ENCODE results near the gene AIFM2.
"Not testable (repeated sequence)": the region's sequence is repeated elsewhere in the genome, so short reads cannot be mapped to it uniquely, and the experiment has no call there.

The AIFM2 gene

GRCh38 chr10:70132098-70133029 lies at the start of gene AIFM2:
Gene AIFM2 (minus strand): TSS chr10:70132825. CDS start chr10:70124084, 8,741 bp downstream.
- DNase-seq (ENCODE audit: low read depth): peak; percentile 21

- not testable (repeated sequence) for DNase-seq (ENCODE audit: low read depth)
These were observed 46.6 kb upstream of the AIFM2 start for GRCh38 chr10:70179209-70179608.

- DNase-seq (ENCODE audit: low read depth): no peak
These were observed 45.6 kb upstream of the AIFM2 start for GRCh38 chr10:70178139-70178725.

- DNase-seq (ENCODE audit: low read depth): no peak
These were observed 43.8 kb upstream of the AIFM2 start for GRCh38 chr10:70176441-70176840.

GRCh38 chr10:70175516-70175915 lies 42.9 kb upstream of the AIFM2 start:
- DNase-seq (ENCODE audit: low read depth): no peak

GRCh38 chr10:70174058-70174741 lies 41.6 kb upstream of the AIFM2 start:
- DNase-seq (ENCODE audit: low read depth): no peak

GRCh38 chr10:70169649-70170364 lies 37.2 kb upstream of the AIFM2 start:
- DNase-seq (ENCODE audit: low read depth): no peak

- no peak for DNase-seq (ENCODE audit: low read depth)
These were observed 36.4 kb upstream of the AIFM2 start for GRCh38 chr10:70169011-70169410.

GRCh38 chr10:70167246-70167645 lies 34.6 kb upstream of the AIFM2 start:
- DNase-seq (ENCODE audit: low read depth): no peak

- no peak for DNase-seq (ENCODE audit: low read depth)
These were observed 33.8 kb upstream of the AIFM2 start for GRCh38 chr10:70166394-70166793.

GRCh38 chr10:70164163-70164562 lies 31.5 kb upstream of the AIFM2 start:
- no peak for DNase-seq (ENCODE audit: low read depth)

- DNase-seq (ENCODE audit: low read depth): no peak
These were observed 30.8 kb upstream of the AIFM2 start for GRCh38 chr10:70163448-70163847.

GRCh38 chr10:70162892-70163201 lies 30.2 kb upstream of the AIFM2 start:
- DNase-seq (ENCODE audit: low read depth): peak; percentile 48

GRCh38 chr10:70162151-70162891 lies 29.7 kb upstream of the AIFM2 start:
- DNase-seq (ENCODE audit: low read depth): no peak

- no peak for DNase-seq (ENCODE audit: low read depth)
These were observed 28.2 kb upstream of the AIFM2 start for GRCh38 chr10:70160798-70161197.

- DNase-seq (ENCODE audit: low read depth): not testable (repeated sequence)
These were observed 26.7 kb upstream of the AIFM2 start for GRCh38 chr10:70159366-70159765.

- DNase-seq (ENCODE audit: low read depth): no peak
These were observed 25.5 kb upstream of the AIFM2 start for GRCh38 chr10:70158113-70158512.

GRCh38 chr10:70155255-70155838 lies 22.7 kb upstream of the AIFM2 start:
- DNase-seq (ENCODE audit: low read depth): no peak

- no peak for DNase-seq (ENCODE audit: low read depth)
These were observed 15.9 kb upstream of the AIFM2 start for GRCh38 chr10:70148516-70148915.

GRCh38 chr10:70147259-70147625 lies 14.6 kb upstream of the AIFM2 start:
- no peak for DNase-seq (ENCODE audit: low read depth)
